Suprapubic skin (tissue), 4 donors: ENCODE measurements around the gene PTGR3.

ENCODE experiments used
- EP300 ChIP-seq: sonication (generic); formaldehyde crosslinking; IDR thresholded peaks from one replicate; pipeline ENCODE4 v1.6.1; 2017; ENCODE audit warnings: antibody characterized with exemption
- POLR2A ChIP-seq, 2 donors: fragments of 450-650 bp; IDR thresholded peaks; one replicate each; pipeline ENCODE4 v1.6.1; 2017; ENCODE audit warnings: antibody characterized with exemption in 2 of 2, mild to moderate bottlenecking in 2 of 2, moderate library complexity in 2 of 2
- POLR2AphosphoS5 ChIP-seq, 3 donors: sonication (generic); formaldehyde crosslinking; IDR thresholded peaks; one replicate each; pipeline ENCODE4 v1.6.1; 2017; ENCODE audit warnings: antibody characterized with exemption in 3 of 3
- TF ChIP-seq, protein P1 (sequence below), 2 donors: fragments of 200-600 bp in 1 of 2; fragments of 450-650 bp in 1 of 2; sonication (generic) in 1 of 2; IDR thresholded peaks; one replicate each; pipeline ENCODE4 v1.5.1; 2016 to 2019; ENCODE audit warnings: antibody characterized with exemption in 2 of 2, mild to moderate bottlenecking in 1 of 2, moderate library complexity in 1 of 2

DNA sequence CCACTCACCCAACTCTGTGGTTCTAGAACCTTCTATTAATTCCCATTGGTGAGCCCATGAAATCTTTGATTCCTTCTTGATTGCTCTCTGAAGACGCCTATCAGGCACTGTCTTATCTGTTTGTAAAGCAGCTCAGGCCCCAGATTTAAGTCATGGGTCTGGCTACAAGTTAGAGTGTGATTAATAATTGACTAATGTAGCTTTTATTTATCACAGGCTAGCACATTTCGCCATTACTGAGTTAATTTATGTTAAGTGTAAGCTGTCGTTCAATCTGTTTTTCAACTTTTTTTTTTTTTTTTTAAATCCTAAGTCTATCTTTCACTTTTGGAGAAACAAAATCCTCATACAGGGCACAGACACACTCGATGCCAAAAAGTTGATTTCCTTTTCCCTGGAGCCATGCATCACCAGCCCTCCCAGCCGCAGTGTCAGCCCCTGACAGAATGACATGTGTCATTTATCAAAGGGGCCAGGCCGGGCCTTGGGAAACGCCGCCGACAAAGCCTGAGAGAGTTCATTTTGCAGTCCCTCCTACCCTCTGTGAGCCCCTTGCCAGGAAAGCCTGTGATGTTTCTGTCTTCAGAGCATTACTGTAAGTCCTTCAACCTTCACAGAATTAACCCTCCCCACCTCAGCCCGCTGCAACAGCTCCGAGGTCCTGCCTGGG, 17.5 kb upstream of the PTGR3 start:
- TF ChIP-seq POLR2A (IDR thresholded peaks at IDR 0.05) (no peak), POLR2AphosphoS5 (IDR thresholded peaks at IDR 0.05) (no peak), EP300 (no peak)
- TF ChIP-seq, protein P1, sequence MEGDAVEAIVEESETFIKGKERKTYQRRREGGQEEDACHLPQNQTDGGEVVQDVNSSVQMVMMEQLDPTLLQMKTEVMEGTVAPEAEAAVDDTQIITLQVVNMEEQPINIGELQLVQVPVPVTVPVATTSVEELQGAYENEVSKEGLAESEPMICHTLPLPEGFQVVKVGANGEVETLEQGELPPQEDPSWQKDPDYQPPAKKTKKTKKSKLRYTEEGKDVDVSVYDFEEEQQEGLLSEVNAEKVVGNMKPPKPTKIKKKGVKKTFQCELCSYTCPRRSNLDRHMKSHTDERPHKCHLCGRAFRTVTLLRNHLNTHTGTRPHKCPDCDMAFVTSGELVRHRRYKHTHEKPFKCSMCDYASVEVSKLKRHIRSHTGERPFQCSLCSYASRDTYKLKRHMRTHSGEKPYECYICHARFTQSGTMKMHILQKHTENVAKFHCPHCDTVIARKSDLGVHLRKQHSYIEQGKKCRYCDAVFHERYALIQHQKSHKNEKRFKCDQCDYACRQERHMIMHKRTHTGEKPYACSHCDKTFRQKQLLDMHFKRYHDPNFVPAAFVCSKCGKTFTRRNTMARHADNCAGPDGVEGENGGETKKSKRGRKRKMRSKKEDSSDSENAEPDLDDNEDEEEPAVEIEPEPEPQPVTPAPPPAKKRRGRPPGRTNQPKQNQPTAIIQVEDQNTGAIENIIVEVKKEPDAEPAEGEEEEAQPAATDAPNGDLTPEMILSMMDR (IDR thresholded peaks at IDR 0.05): no peak
